ENCODE data around the gene ERICH2.

Gene ERICH2

DNA sequence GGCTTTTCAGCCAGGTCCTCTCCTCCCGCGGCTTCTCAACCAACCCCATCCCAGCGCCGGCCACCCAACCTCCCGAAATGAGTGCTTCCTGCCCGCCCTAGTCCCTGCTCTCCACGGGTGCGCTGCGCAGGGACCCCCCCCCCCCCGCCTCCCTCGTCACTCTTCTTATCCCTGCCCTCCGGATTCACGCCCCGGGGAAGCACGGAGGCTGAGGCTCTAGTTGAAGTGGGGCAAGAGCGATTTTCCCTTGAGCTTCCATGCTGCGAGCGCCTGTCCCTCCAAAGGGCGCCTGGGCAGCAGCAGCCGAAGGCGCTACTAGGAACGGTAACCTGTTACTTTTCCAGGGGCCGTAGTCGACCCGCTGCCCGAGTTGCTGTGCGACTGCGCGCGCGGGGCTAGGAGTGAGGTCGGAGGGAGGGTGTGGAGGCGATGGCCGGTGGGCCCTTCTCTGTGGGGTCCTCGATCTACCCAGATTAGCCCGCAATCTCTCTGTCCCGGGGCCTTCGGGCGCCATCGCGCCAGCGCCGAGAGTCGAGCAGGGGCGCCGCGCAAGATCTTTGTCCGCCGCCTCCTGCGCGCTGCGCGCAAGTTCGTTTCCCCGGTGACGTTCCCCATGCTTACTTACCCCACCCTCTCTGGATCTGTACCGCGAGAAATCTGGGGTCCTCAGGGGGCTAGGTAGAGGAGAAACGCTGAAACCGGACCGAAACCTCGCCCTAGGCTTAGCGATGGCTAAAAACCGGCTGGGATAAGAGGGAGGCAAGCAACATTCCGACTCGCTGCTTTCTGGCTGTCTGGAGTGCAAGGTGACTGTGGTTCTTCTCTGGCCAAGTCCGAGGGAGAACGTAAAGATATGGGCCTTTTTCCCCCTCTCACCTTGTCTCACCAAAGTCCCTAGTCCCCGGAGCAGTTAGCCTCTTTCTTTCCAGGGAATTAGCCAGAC, 47.2 kb downstream of the ERICH2 start:
- DNase-seq: peak; percentile 26

DNA sequence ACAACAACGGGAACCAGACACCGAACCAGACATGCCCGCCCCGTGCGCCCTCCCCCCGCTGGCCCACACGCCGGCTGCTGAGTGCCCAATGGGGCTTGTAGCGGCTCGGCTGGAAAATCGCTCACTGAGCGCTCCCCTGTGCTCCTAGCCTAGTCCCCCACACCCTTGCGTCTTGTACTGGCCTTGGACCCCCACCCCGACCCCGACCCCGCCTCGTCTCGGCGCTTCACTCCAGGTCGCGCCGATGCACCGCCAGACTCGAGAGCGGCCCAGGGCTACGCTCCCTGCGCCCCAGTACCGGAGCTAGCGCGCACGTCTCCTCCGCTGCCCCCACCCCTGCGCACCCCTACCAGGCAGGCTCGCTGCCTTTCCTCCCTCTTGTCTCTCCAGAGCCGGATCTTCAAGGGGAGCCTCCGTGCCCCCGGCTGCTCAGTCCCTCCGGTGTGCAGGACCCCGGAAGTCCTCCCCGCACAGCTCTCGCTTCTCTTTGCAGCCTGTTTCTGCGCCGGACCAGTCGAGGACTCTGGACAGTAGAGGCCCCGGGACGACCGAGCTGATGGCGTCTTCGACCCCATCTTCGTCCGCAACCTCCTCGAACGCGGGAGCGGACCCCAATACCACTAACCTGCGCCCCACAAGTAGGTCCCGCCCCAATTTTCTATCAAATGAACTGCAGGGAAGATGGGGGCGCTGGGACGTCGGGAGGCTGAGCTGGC, 48.0 kb downstream of the ERICH2 start:
- DNase-seq: no peak

DNA sequence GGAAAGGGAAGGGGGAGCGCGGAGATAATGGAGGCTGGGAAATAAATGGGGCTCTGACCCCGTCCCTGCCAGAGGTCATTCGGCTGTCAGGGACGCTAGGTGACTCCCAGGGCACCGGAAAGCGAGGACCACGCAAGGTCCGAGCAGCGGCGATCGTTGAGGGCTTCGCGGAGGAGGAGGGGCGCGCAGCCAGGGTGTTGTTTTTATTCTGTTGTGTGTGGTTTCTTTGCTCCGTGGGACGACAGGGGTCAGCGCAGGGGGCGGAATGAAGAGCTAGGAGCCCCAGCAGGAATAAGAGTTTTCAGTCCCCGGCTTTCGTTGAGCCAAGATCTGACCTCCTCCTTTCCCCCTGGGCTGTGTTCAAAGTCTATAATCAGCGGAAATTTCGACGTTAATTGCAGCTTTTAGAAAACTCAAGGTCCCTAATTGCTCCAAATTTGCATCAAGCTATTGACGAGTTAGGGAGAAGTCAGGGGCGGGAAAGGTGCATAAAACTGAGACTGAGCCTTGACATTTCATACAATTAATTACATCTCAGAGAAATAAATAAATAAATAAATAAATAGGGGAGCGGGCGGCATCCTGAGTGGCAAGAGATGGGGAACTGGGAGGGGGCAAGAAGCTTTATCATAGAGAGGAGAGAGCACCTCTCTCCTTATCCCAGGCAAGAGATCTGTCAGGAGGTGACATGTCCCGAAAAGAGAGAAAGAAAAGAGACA, 48.7 kb downstream of the ERICH2 start:
- no peak for DNase-seq

DNA sequence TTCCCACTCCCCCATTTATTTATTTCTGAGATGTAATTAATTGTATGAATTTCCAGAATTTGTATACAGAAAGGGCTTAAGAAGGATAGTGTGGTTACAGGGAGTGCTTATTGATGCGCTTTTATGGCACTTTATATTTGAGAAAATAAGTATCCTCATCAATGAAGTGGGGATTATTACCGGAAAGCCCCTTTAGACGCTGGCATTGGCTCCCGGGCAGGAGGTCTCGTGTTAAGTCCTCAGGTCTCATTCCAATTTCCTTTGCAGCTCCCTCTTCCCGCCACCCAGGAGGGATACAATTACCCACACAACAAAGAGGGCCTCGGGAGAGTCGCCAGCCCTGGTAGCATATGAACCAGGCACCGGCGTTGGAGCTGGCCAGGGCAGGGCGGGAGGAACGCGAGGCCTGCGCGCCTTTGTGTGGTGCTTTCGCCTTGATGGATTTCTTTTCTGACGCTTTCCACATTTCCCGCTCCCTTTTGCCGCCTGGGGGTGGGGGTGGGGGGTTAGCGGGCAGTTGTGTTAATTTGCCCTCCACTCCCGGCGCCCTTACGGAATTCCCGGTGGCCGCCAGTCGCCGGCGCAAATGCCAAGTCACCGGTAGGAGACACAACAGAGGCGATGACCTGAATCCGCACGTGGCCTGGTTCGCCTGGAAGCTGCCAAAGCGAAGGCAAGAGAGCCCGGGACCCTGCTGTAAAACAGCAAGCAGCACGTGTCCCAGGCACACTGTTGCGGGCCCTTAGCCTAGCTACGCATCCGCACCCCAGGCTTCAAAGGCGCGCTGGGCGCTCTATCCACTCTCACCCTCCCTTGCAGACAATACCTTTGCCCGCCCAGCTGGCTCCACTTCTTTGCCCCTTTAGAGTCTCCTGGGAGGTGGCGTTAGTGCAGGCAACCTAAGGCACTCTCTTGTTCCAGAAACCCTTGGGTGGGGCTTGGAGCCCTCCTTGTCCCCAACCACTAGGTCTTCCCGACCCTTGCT, 49.8 kb downstream of the ERICH2 start:
- no peak for DNase-seq

DNA sequence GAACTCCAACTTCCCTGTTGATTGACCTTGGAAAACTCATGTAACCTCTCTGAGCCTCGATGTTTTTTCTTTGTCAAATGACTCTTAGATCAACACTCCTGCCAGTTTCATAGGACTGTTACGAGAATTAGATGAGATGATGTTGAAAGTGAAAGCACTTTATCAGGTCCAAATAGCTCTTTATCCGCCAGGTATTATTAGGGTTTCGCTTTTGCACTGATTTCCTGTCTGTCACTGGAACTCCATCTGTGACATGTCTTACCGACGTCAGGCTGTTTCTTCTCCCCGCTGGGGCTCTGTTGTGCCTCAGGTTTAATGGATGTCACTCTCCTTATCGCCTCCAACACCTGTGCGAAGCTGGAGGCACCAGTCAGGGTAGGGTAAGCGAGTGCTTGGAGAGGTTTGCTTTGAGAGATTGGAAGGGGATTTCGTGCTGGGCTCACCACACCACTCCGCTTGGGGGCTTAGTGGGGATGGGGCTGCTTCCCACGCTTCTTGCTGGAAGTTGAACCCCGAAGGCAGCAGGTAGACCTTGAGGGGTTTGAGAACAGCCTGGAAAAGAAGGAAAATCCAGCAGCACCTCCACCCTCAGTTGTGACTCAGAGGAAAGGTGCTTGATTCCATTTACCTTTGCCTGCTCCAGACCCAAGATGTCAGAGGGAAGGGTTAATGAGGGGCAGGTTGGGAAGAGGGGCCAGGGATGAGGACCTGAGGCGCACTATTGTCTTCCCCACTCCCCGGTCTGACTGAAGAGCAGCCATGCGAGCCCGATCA, 50.8 kb downstream of the ERICH2 start:
- no peak for DNase-seq

GRCh38 chr2:170821531-170822289, 51.5 kb downstream of the ERICH2 start:
- DNase-seq: no peak

DNA sequence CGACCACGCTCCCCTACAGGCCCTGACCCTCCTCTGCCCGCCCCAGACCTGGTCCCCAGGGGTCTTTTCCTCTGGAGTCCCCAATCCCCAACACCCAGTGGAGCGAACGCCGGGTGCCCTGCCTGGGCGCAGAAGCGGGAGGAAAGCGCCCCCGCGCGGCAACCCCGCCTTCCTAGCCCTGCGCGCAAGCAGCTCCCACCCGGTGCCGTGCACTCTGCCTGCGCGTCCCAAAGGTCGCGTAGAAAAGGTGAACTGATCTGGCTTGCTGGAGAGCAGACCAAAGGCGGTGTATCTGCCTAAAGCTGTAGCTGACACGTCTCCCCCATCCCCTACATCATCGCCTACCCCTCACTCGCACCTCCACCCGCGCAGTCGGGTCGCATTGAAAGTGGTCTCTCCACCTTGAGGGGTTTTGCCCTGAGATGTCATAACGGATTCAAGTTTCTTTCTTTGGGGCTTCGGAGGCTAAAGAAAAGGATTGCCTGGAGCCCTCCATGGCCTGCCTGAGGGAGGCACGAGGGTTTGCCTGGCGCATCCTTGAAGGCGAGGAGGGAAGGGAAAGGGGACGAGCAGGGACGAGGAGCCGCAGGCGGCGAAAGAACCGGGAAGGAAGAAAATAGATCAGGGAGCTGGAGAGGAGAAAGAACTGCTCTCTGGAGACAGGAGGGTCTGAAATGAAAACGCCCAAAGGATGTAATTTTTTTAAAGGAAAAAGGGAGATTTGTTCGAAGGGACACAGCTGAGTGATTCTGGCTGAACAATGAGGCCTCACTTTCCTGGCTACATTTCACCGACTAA, 52.3 kb downstream of the ERICH2 start:
- no peak for DNase-seq

DNA sequence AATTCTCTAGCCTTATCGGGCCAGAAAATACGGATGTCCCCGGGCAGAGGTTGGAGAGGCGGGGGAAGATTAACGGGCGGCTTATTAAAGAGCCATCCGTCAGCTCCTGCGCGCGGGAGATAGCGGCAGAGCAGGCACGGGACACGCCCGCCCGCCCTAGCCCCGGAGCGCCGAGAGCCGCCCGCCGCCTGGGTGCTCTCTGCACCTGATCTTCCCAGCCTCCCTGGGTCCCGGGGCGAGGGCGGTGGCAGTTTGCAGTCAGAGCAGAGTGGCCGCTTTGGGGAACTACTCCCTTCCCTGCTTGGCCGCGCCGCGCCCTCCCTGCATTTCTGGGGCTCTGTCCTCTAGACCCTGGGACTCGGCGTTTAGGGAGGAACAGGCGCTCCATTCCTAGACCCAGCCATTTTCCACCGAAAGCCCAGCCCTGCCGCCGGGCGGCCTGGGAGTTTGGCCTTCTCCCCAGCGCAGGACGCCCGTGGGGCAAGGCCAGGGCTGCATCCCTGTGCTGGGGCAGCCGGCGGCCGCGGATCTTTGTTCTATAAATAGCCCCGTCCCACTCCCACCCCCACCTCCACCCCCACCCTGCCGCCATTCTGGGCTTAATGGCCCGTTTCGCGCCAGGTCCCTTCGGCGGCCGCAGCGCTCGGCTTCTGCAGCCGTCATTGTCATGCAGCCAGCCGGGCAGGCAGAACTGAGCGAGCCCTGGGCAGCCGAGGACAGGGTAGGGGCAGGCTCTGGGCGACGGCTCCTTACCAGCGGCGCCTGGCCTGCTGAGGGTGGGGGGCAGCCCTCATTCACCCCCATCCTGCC, 53.1 kb downstream of the ERICH2 start:
- no peak for DNase-seq

DNA sequence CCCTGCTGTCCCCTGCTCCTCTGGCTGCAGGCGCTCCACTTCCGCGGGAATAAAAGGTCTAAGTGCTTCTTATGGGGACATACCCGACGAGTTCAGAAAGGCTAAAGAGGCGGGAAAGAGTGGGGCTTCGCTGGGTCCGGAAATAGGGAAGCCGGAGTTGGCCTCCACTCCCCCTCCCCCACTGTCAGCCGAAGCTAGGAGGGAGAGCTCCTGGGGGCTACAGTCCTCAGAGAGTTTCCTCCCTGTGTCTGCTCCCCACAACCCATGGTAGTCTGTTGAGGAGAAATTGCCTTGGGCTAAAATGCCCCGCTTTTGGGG, 53.7 kb downstream of the ERICH2 start:
- no peak for DNase-seq

- DNase-seq: no peak
Observed at GRCh38 chr2:170824526-170825015, 54.4 kb downstream of the ERICH2 start.

- no peak for DNase-seq
Observed at GRCh38 chr2:170827841-170828532, 57.8 kb downstream of the ERICH2 start.

GRCh38 chr2:170828533-170828916, 58.3 kb downstream of the ERICH2 start:
- DNase-seq: no peak

GRCh38 chr2:170829036-170829435, 58.9 kb downstream of the ERICH2 start:
- DNase-seq: no peak

- no peak for DNase-seq
Observed at GRCh38 chr2:170830166-170830565, 60.0 kb downstream of the ERICH2 start.

DNA sequence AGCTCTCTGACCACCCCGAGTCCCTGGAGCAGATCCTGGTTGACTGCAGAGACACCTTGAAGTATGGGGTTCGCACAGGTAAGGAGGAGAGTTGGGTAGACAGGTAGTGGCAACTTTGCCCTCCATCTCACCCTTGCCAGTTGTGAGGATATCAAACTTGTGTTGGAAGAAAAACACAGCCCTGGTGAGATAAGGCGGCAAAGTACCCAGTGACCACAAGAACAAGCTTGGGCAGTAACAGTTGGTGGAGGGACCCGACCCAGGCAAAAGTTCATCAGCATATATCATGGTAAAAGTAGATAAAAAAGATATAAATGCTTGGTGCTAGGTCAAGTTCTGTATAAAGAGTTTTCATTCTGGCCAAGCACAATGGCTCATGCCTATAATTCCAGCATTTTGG, 60.9 kb downstream of the ERICH2 start:
- DNase-seq: no peak

- DNase-seq: no peak
Observed at GRCh38 chr2:170836027-170836426, 65.8 kb downstream of the ERICH2 start.

DNA sequence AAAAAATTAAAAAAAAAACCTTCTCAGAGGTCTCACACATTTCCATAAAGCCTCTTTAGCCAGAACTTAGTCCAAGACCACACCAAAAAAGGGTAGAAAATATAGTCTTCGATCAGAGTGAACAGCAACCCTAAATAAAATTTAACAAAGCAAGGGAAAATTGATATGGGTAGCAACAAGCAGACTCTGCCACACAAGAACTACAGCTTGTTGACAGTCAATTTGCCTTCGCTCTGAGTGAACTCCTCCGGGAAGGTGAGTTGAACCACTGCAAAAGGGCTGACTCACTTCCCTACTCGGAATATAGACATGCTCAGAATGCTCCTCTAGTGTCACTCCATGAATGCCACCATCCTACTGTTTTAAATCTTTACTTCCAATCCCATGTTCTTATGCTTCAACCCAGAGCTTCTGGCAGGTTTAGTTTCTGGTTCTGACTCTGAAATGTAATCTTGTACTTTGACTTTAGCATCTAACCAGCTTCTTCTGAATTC, 70.6 kb downstream of the ERICH2 start:
- DNase-seq: no peak

DNA sequence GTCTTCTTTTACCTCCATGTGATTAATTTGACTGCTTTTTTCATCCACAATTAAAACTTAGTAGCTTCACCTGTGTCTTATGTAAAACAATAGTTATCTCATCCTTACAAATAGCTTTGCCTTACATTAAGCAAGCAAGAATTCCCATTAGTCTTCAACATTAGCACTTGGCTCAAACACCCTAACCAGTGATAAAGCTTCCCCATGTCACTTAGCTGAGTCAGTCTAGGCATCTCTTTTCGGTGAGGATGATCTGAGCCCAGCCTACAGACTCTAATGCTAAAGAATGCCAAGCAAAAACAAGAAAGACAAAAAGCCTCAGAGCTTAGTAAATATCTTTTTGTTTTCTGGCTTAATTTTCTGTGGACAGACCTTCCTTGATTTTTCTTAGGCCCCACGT, 72.6 kb downstream of the ERICH2 start:
- DNase-seq: no peak
